Colonic mucosa (tissue), 4 donors: ENCODE data around the gene CCNB1IP1. TPM values are rescaled to one million over a fixed set of nuclear protein-coding genes. Genes with fewer than 3 reads are reported as not detected.

Experiments
- DNase-seq: peaks from one replicate; pipeline ENCODE4 v3.0.0-alpha.2; 2020
- H3K27ac ChIP-seq: fragments of 200-600 bp; one replicate; pipeline ENCODE4 v1.8.0; 2021
- H3K27me3 ChIP-seq: fragments of 200-600 bp; one replicate; pipeline ENCODE4 v1.8.0; 2021
- H3K36me3 ChIP-seq: fragments of 200-600 bp; one replicate; pipeline ENCODE4 v1.8.0; 2021
- H3K4me1 ChIP-seq: fragments of 200-600 bp; one replicate; pipeline ENCODE4 v1.8.0; 2021; ENCODE audit warnings: mild to moderate bottlenecking
- H3K4me3 ChIP-seq: fragments of 200-600 bp; one replicate; pipeline ENCODE4 v1.8.0; 2021
- H3K9ac ChIP-seq, 2 donors: one replicate each; pipeline ENCODE4 v1.7.0; 2013; ENCODE audit warnings: control low read depth in 2 of 2, low read depth in 2 of 2, low read length in 2 of 2
- H3K9me3 ChIP-seq: fragments of 200-600 bp; one replicate; pipeline ENCODE4 v1.8.0; 2021
- intact Hi-C: fragments of 100-400 bp; cut with DNase I; formaldehyde crosslinking; loops from one replicate; pipeline ENCODE4 v1.14.1; 2022
- total RNA-seq, 2 donors: library from RNA; stranded (reverse); fragmentation: NEBNext Ultra II Directional in 1 of 2; extraction: Animal tissue kit (Norgen Biotek cat#: 25700) in 1 of 2; gene quantifications; one replicate each; pipeline ENCODE4 v1.2.1, GENCODE V29; 2021
- TF ChIP-seq, protein P1 (sequence below): fragments of 200-600 bp; IDR thresholded peaks from one replicate; pipeline ENCODE4 v1.8.0; 2022; ENCODE audit warnings: antibody characterized with exemption, mild to moderate bottlenecking
- donor health status: healthy.
- donor health status: DM: no; HTN: no; CAD: no.
- donor health status: DM: no; HTN: no; CAD: no.

The CCNB1IP1 gene, protein sequence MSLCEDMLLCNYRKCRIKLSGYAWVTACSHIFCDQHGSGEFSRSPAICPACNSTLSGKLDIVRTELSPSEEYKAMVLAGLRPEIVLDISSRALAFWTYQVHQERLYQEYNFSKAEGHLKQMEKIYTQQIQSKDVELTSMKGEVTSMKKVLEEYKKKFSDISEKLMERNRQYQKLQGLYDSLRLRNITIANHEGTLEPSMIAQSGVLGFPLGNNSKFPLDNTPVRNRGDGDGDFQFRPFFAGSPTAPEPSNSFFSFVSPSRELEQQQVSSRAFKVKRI
- total RNA-seq: 10 to 100 TPM; 20.5 to 30.7 TPM

DNA sequence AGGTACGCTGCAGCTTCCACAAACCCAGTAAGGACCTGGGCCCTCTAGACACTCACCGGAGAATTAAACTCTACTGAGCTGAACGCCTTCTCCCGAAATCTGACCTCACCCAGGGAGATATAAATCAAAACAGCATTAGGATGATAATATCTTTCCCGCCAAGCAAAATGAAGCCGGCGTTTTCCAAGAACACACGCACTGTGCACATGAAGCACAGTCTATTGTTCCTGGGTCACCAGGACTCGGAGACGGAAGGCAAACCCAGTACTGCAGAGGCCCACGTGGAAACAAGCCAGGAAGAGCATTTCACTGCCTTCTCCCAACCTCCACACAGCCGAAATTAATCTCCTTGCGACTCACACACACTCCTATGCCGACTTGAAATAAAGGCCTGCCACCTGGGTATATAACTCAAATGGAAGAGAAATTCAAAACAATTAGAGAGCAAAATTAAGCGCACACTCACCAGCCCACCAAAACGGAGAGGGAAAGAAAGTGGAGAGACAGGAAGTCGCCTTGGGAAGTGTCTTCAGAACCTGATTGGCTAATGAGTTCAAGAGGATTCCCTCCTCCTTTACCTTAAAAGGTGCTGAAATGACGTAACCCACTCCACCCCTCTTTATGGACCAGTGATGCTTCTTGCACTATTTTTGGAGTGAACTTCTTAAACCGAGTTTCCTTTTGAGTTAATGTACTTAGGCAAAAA lies at the start of gene CCNB1IP1:
Gene CCNB1IP1 (minus strand): TSS at position 492 of the 706 bp plus-strand sequence. CDS start 16,756 bp downstream, outside the sequence.
- no peaks in the 10 kb centered on the region for H3K4me1 ChIP-seq
- TF ChIP-seq, protein P1, sequence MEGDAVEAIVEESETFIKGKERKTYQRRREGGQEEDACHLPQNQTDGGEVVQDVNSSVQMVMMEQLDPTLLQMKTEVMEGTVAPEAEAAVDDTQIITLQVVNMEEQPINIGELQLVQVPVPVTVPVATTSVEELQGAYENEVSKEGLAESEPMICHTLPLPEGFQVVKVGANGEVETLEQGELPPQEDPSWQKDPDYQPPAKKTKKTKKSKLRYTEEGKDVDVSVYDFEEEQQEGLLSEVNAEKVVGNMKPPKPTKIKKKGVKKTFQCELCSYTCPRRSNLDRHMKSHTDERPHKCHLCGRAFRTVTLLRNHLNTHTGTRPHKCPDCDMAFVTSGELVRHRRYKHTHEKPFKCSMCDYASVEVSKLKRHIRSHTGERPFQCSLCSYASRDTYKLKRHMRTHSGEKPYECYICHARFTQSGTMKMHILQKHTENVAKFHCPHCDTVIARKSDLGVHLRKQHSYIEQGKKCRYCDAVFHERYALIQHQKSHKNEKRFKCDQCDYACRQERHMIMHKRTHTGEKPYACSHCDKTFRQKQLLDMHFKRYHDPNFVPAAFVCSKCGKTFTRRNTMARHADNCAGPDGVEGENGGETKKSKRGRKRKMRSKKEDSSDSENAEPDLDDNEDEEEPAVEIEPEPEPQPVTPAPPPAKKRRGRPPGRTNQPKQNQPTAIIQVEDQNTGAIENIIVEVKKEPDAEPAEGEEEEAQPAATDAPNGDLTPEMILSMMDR: no peak
- no peaks in the 10 kb centered on the region for H3K27me3 ChIP-seq
- H3K9ac ChIP-seq: peak within 1 kb of the TSS; percentile 41 to 90
- peak within 1 kb of the TSS; percentile 75 for H3K27ac ChIP-seq
- intact Hi-C loops: no loop called here
- H3K36me3 ChIP-seq: no peaks in the 10 kb centered on the region
- H3K9me3 ChIP-seq: no peaks in the 10 kb centered on the region
- DNase-seq: peak; percentile 81
- H3K4me3 ChIP-seq: peak within 1 kb of the TSS; percentile 38

DNA sequence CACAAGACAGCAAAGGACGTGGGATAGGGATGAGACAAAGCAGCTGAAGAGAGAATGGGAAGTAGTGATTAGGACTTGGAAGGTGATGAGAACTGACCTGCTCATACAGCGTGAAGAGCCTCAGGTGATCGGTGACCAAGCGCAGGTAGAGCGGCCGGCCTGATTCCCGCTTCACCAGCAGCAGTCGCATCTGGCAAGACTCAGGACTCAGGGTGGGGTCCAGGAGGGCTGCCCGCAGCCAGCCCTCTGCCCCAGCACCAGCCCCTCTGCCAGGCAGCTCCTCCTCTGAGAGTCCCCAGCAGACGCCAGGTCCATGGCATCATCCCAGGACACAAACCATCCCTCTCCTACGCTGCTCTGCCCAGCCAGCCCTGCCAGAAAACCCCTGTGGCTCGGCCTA lies 49.4 kb upstream of the CCNB1IP1 start:
- intact Hi-C loops: no loop called here
- no peak overlapping the region for H3K9ac ChIP-seq
- H3K27me3 ChIP-seq: no peaks in the 10 kb centered on the region
- no peaks in the 10 kb centered on the region for H3K4me1 ChIP-seq
- peaks cover 59% of the 10 kb centered on the region for H3K36me3 ChIP-seq
- no peaks in the 10 kb centered on the region for H3K9me3 ChIP-seq
- TF ChIP-seq, protein P1: no peak
- no peak overlapping the region for H3K27ac ChIP-seq
- H3K4me3 ChIP-seq: no peak overlapping the region
- DNase-seq: no peak

DNA sequence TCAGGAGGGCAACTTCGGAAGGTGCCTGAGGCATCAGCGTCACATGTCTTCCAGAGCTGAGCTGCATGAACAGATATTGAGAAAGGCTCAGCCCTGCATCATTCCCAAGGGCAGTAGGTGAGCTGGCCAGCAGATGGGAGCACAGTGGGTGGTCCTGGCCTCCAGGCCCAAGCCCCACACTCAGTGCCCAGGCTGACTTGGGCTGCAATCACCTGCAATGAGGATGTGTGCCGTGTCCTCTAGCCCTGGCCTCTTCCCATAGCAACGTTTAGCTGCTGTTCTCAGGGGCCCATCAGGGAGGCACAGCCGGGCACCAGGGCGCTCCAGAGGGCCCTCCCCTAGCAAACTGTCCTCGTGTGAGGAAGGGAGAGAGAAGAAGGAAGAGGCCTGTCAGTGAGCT lies 48.3 kb upstream of the CCNB1IP1 start:
- Histone ChIP-seq H3K4me1 (no peaks in the 10 kb centered on the region), H3K36me3 (peaks cover 62% of the 10 kb centered on the region), H3K9ac (no peak overlapping the region), H3K27ac (no peak overlapping the region), H3K27me3 (no peaks in the 10 kb centered on the region), H3K4me3 (no peak overlapping the region), H3K9me3 (no peaks in the 10 kb centered on the region)
- TF ChIP-seq, protein P1: no peak
- intact Hi-C loops: no loop called here
- DNase-seq: no peak

DNA sequence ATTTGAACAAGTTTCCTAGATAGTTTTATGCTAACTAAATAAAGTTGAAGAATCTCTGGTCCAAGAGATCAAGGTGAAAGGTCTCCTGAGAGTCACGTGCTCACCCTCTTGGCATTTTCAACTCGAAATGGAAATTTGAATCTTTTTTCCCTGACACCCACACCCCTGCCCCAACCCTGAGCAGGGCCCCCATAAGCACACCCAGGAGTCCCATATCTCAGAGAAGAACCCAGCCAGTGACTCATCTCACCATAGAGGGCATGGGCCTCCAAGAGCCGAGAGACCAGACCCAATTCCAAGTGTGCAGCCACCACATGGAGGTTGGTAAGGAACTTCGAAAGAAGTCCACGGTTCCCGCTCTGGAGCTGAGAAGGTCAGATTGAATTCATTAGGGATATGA lies 47.6 kb upstream of the CCNB1IP1 start:
- Histone ChIP-seq H3K4me3 (no peak overlapping the region), H3K9me3 (no peaks in the 10 kb centered on the region), H3K36me3 (peaks cover 62% of the 10 kb centered on the region), H3K27ac (no peak overlapping the region), H3K9ac (no peak overlapping the region), H3K27me3 (no peaks in the 10 kb centered on the region), H3K4me1 (no peaks in the 10 kb centered on the region)
- DNase-seq: no peak
- TF ChIP-seq, protein P1: no peak
- intact Hi-C loops: no loop called here

DNA sequence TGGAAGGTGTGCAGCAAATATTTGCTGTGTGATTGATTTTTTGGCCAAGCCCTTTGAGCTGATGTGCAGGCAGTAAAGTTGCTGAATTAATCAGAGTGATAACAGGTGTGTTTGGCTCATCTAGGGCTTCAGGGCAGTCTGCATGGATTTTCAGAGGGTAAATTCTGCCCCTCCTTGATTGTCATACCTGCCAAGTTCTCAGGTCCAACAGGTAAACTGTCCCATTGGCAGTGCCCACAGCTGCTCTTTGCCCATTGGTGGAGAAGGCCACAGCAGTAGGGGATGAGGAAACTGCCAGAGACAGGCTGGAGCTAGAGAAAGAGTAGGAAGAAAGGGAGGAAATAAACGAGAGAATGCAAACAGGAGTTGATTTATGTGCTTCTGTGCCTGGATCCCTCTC lies 46.7 kb upstream of the CCNB1IP1 start:
- H3K9me3 ChIP-seq: no peaks in the 10 kb centered on the region
- intact Hi-C loops: no loop called here
- no peak for DNase-seq
- TF ChIP-seq, protein P1: no peak
- no peak overlapping the region for H3K27ac ChIP-seq
- H3K27me3 ChIP-seq: no peaks in the 10 kb centered on the region
- no peaks in the 10 kb centered on the region for H3K4me1 ChIP-seq
- no peak overlapping the region for H3K9ac ChIP-seq
- H3K4me3 ChIP-seq: no peak overlapping the region
- peaks cover 62% of the 10 kb centered on the region for H3K36me3 ChIP-seq
